HG03520 (cell line): ENCODE measurements around the gene ABCA2.

Experiments used
- ATAC-seq: cut with Tn5 transposase; IDR thresholded peaks from one replicate; pipeline ENCODE4 v1.9.1; 2021; ENCODE audit warnings: mild to moderate bottlenecking, moderate library complexity; ENCODE audit not compliant: unreplicated experiment

Gene ABCA2

DNA sequence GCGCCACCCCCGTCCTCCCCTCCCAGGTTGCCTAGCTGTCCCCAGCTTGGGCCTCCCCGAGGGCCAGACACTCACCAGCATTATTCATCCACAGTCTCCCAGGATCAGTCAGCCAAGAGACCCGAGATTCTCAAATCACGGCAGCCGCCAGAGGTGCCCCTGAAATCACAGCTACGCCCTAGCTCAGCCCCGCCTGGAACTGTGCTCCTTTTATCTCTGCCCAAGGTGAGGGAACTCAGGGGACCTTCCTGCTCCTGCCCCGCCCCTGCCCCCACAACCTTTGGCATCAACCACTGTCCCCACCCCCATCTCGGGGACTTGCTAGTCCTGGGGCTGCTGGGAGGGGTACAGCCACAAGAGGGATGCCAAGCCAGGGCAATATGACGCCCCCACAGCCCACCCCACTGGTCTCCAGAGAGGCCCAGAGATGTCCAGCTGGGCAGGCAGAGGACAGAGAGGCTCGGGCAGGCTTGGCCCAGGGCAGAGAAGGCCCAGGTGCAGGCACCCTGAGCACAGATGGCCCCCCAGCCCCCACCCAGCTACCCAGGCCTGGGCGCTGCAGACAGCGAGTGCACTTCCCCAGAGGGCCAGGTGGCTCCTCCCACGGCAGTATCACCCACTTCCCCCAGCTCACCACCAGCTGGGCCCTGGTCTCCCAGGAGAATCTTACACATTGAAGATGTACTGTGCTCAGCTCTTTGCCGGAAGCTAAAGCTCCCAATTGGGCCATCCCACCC, 4.0 kb upstream of the ABCA2 start, which contains the start of gene FUT7:
FUT7 (minus strand) TSS at position 185 of the 737 bp plus-strand sequence; CDS start at position 88, 97 bp downstream.
- no peak for ATAC-seq

- ATAC-seq, result no peak
These were observed 2.8 kb upstream of the ABCA2 start for GRCh38 chr9:137030538-137031527.

DNA sequence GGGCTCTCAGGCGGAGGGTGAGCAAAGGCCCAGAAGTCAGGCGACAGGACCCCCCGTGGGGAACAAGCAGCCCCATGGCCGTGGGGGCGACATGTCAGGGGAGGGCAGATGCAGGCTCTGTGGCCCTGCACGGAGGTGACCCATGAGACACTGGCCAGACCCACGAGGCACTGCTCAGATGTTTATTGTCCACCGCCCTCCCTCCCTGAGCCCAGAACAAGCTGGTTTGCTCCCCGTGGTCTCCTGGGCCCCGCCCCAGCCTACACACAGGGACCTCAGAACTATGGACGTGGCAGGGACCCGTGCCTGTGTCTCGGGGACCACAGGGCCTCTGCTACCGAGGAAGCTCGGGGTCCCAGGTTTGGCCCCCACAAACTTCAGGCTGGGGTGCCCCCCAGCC, 2.0 kb upstream of the ABCA2 start:
- no peak for ATAC-seq

GRCh38 chr9:137029058-137029936, 1.3 kb upstream of the ABCA2 start:
- ATAC-seq, result peak; percentile 38

DNA sequence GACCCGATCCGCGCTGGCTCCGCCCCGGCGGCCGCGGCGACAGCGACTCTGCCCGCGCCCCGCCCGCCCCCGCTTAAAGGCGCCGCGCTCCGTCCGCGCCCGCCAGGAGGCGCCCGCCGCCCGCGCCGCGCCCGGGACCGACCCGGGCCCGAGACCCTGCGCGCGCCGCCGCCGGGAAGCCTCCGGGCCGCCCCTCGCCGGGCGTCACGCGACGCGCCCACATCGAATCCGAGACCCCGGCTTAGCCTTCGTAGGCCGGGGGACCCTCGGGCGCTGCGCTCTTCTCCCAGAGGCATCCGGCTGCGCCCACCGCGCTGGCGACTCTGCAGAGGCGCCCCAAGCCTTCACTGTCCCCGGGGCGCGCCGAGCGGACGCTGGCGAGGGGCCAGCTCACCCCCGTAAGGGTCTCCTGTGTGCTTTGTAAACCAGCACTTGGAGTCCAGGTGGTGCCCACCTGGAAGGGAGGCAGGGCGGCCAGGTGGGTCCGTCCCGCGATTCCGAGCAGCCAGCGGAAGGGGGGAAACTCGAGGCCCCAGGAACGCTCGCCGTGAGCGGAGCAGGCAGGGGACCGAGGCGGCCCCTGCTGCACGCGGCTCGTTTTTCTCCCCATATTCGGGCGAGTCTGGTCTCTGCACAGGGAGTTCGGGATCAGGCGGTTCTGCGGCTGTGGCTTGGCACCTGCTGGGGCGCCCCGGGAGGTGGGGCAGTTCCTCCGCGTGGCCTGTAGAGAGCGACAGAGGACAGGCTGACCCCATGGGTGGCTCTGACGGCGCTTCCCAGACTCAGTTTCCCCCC, 423 bp upstream of the ABCA2 start:
- ATAC-seq, result peak; percentile 35

GRCh38 chr9:137026828-137027227, 1.2 kb downstream of the ABCA2 start:
- no peak for ATAC-seq

GRCh38 chr9:137026384-137026783, 1.7 kb downstream of the ABCA2 start:
- ATAC-seq, result no peak

- no peak for ATAC-seq
These were observed 2.5 kb downstream of the ABCA2 start for GRCh38 chr9:137025517-137025966.

DNA sequence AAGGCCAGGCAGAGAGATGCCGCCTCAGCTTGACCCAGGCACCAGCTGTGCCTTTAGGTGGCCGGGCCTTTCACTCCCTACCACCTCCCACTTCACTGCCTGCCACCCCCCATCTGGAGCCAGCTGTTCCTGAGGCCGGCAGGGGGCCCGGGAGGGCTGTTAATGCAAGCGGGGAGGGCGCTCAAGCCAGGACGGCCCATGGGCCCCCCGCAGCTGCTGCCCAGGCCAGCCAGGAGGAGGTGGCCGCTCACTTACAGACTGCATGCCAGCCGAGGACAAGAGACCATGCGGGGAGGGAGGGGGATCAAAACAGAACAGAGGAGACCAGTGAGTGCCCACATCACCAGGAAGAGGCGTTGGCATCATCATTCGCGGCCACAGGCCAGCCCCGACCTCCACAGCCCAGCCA, 4.5 kb downstream of the ABCA2 start:
- no peak for ATAC-seq

DNA sequence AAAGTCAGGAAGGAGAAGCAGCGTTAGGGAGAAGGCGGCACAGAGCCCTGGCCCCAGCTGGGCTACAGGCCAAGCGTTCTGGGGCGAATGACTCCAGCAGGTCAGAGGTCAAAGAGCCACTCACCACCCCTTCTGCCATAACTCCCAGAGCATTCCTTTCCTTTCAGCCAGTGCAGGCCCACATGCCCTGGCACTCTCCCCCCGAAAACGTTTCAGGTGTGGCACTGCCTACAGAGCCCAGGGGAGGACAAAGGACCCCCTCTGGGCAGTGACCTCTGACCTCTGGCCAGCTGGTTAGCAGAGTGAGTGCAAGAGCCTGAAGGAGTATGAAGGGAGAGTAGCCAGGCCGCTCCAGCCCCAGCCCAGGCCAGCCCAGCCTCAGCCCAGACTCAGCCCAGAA, 4.9 kb downstream of the ABCA2 start:
- ATAC-seq, result no peak

GRCh38 chr9:137022662-137023008, 5.4 kb downstream of the ABCA2 start:
- no peak for ATAC-seq

- ATAC-seq, result no peak
These were observed 5.9 kb downstream of the ABCA2 start for GRCh38 chr9:137021979-137022661.

DNA sequence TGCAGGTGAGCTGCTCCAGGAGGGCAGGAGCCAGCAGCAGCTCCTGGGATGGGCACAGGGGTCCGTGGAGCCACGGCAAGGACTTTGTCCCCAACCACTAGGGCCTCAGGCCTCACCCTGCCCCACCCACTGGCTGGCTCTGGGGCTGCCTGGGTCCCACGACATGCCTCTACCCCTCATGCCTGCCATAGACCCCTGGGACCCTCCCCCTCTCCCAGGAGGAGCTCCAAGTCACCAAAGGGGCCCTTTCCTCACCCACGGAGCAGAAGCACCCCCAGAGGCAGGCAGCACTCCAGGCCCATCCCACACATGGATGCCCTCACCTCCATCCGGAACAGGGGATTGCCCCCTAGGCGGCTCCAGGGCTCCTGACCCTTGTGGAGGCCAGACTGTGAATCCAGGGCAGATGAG, 6.5 kb downstream of the ABCA2 start:
- no peak for ATAC-seq

- ATAC-seq, result no peak
These were observed 7.1 kb downstream of the ABCA2 start for GRCh38 chr9:137020771-137021567.

GRCh38 chr9:137019891-137020683, 8.0 kb downstream of the ABCA2 start:
- ATAC-seq, result no peak

DNA sequence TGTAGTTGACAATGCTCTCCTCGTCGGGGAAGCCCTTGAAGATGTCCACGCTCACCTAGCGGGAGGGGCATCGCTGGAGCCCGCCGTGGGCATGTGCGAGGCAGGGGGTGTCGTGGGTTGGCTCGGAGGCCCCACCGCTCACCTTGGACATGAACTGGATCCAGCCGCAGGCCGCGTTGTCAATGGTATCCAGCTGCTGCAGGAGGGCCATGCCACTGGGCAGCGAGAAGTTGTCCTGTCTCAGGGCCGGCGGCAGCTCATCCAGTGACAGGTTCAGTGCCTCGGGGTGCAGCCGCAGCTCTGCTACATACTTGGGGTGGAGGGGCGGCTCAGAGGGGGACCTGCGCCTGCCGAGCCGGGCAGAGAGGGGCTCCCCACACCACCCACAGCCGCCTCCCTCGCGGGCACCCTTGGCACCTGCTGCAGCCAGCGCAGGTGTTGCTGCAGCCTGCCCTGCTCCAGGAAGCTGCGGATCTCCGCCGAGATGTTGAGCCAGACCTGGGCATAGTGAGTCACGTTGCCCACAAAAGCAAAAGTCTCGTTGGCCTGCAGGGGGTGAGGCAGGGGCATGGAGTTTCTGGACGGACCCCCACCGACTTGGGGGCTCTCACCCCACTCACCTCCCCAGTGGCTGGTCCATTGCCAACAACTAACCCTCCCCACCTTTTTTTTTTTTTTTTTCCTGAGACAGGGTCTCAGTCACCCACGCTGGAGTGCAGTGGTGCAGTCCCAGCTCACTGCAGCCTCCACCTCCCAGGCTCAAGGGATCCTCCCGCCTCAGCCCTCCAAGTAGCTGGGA, 9.1 kb downstream of the ABCA2 start:
- ATAC-seq, result no peak
